ENCODE measurements around the gene SNTG2.

DNA sequence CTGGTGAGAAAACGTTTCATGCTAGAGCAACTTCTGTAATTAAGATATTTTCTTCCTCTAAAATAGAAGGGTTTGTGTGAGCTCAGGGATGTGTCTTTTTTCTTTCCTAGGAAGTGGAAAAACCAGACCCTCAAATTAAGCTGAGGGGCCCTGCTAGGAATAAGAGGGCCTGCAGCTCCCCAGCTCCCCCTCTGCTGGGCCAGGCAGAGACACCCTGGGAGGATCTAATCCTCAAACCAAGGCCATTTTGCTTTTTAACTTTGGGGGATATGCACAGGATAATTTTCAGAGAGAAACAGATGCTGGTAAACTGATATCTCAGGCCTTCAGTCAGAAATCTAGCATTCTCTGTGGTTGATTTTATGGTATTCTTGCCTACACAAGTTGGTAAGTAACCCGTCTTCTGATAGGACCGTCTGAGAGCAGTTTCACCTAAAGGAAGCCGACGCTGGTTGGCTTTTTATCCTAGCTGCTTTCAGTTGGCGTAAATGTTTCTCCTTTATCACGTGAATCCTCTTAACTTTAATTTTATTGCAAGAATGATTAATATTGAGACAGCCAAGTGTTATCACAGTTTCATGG is 34.8 kb downstream of the SNTG2 start:
- no peak for TF ChIP-seq POLR2A (IDR thresholded peaks at IDR 0.05)
- TF ChIP-seq, protein P1, sequence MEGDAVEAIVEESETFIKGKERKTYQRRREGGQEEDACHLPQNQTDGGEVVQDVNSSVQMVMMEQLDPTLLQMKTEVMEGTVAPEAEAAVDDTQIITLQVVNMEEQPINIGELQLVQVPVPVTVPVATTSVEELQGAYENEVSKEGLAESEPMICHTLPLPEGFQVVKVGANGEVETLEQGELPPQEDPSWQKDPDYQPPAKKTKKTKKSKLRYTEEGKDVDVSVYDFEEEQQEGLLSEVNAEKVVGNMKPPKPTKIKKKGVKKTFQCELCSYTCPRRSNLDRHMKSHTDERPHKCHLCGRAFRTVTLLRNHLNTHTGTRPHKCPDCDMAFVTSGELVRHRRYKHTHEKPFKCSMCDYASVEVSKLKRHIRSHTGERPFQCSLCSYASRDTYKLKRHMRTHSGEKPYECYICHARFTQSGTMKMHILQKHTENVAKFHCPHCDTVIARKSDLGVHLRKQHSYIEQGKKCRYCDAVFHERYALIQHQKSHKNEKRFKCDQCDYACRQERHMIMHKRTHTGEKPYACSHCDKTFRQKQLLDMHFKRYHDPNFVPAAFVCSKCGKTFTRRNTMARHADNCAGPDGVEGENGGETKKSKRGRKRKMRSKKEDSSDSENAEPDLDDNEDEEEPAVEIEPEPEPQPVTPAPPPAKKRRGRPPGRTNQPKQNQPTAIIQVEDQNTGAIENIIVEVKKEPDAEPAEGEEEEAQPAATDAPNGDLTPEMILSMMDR (IDR thresholded peaks at IDR 0.05), result no peak
